GM12875 (cell line): ENCODE results near the gene ZNF90.
"Not testable (repeated sequence)": the region's sequence is repeated elsewhere in the genome, so short reads cannot be mapped to it uniquely, and the experiment has no call there.

Experiments
- H3K4me3 ChIP-seq: one replicate; pipeline ENCODE4 v1.5.1; 2011; ENCODE audit warnings: low read depth, low read length, control low read depth
- TF ChIP-seq, protein P1 (sequence below): IDR thresholded peaks from 2 replicates; pipeline ENCODE4 v1.5.1; 2011; ENCODE audit warnings: low read depth, mild to moderate bottlenecking, control low read depth, inconsistent platforms, low read length, moderate library complexity, borderline replicate concordance; ENCODE audit not compliant: insufficient read depth

ZNF90 gene

GRCh38 chr19:20051841-20052768 is 25.7 kb upstream of the ZNF90 start:
- TF ChIP-seq, protein P1, sequence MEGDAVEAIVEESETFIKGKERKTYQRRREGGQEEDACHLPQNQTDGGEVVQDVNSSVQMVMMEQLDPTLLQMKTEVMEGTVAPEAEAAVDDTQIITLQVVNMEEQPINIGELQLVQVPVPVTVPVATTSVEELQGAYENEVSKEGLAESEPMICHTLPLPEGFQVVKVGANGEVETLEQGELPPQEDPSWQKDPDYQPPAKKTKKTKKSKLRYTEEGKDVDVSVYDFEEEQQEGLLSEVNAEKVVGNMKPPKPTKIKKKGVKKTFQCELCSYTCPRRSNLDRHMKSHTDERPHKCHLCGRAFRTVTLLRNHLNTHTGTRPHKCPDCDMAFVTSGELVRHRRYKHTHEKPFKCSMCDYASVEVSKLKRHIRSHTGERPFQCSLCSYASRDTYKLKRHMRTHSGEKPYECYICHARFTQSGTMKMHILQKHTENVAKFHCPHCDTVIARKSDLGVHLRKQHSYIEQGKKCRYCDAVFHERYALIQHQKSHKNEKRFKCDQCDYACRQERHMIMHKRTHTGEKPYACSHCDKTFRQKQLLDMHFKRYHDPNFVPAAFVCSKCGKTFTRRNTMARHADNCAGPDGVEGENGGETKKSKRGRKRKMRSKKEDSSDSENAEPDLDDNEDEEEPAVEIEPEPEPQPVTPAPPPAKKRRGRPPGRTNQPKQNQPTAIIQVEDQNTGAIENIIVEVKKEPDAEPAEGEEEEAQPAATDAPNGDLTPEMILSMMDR, result no peak
- H3K4me3 ChIP-seq, result no peak overlapping the region

DNA sequence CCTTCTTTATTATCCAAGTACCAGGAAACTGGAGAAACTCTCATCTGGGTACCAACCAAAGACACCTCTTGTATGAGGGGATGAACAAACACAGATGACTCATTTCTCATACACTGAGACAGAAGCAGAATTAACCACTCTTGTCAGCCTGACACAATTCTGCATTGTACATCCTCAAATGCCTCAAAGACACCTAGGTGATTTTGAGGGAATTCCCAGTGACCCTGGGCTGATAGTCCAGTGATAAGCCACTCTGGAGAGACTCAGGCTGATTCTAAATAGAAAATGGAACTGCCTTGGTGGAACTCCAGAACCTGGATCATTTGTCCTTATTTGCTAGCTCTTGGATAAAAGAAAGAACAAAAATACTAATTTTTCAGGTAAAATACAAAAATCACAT is 19.1 kb upstream of the ZNF90 start:
- not testable (repeated sequence) for H3K4me3 ChIP-seq

- no peak overlapping the region for H3K4me3 ChIP-seq
- TF ChIP-seq, protein P1, result no peak
These were observed 17.5 kb upstream of the ZNF90 start for GRCh38 chr19:20060282-20060681.

DNA sequence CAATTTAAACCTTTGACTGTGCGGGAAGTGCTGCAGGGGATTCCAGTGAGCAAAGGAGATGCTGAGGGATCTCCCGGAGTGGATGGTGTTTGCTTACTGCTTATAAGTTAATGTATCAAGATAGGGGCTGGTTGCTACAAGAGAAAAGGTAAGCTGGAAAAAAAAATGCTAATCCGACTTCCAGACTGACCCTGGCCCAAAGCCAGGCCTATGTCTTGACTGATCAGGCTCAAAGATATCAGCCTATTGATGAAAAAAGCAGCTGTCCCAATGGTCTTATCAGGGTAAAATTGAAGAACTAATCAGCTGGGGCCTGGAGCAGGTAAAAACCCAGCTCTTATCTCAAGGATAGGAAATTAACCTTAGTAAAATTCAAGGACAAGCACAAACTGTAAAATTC is 10.9 kb upstream of the ZNF90 start:
- TF ChIP-seq, protein P1, result no peak
- H3K4me3 ChIP-seq, result no peak overlapping the region

- TF ChIP-seq, protein P1, result no peak
- no peak overlapping the region for H3K4me3 ChIP-seq
These were observed 9.9 kb upstream of the ZNF90 start for GRCh38 chr19:20067943-20068342.

DNA sequence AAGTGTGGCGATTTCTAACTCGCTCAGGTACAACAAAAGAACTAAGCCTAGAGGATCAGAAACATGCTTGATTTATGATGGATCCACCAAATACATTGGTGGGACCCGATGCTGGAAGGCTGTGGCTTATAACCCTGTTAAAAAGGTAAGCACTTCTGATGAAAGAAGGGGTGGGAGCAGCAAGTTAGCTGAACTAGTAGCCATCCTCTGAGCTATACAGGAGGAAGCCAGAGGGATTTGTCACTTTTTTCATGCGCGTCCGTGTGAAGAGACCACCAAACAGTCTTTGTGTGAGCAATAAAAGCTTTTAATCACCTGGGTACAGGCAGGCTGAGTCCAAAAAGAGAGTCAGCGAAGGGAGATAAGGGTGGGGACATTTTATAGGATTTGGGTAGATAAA is 9.2 kb upstream of the ZNF90 start:
- H3K4me3 ChIP-seq, result not testable (repeated sequence)

DNA sequence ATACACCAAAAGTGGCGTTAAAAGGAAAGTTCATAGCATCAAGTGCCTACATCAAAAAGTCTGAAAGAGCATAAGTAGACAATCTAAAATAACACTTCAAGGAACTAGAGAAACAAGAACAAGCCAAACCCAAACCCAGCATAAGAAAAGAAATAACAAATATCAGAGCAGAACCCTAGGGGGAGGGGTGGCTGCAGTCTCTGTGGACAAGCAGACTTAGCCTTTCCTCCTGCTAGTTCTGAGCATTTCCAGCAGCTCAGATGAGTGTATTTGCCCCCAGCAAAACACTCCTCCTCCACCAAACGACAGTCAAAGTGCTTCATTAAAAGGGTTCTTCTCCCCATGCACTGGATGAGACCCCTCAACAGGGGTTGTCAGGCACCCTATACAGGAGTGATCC is 7.1 kb upstream of the ZNF90 start:
- TF ChIP-seq, protein P1, result no peak

DNA sequence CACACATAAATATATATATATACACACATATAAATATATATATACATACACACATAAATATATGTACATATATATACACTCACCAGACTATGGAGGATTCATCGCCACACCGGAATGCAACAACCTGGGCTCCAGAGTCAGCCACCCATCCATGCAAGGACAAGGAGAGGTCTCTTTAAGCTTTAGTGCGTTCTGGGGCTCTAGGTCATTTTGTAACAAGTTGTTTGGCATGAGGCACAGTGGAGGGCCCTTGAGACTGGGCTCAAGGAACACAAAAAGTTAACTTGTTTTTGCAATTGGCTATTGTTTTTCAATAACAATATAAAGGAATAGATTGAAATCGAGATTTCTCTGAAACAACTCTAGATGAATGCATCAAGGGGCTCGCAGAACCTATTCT is 4.9 kb upstream of the ZNF90 start:
- no peak overlapping the region for H3K4me3 ChIP-seq
- TF ChIP-seq, protein P1, result no peak

More for the DNA sequence above, 7.1 kb upstream of the ZNF90 start:
- no peak overlapping the region for H3K4me3 ChIP-seq
